PC-9 (cell line): ENCODE results near the gene B3GAT2. TPM values are rescaled to one million over a fixed set of nuclear protein-coding genes. Genes with fewer than 3 reads are reported as not detected.

ENCODE experiments used
- BruUV-seq: library from RNA; stranded (reverse); fragments of 400-500 nt; replicated peaks from 2 replicates; lab custom pipeline; 2021; lab: Mats Ljungman, UMichigan
- CTCF ChIA-PET: fragments of 300-600 bp; sonication (Branson Sonifier 250); formaldehyde crosslinking; loops from one replicate; lab custom pipeline; 2022; ENCODE audit warnings: antibody characterized with exemption; lab: Charles Lee
- POLR2A ChIA-PET: fragments of 300-600 bp; sonication (Branson Sonifier 250); formaldehyde crosslinking; loops from one replicate; lab custom pipeline; 2022; ENCODE audit warnings: antibody characterized with exemption; ENCODE audit not compliant: unreplicated experiment; lab: Charles Lee
- DNase-seq, 2 experiments: peaks; one replicate each; pipeline versions ENCODE4 v3.0.0 to v3.0.0-alpha.2; 2015 to 2022; ENCODE audit warnings: mixed read lengths in 1 of 2
- H2AFZ ChIP-seq: fragments of 200-600 bp; sonication (generic); 2 replicates; pipeline ENCODE4 v1.8.1; 2017; ENCODE audit warnings: antibody characterized with exemption
- H3F3A ChIP-seq: fragments of 200-600 bp; sonication (generic); 2 replicates; pipeline ENCODE4 v1.8.1; 2017; ENCODE audit warnings: antibody characterized with exemption, mild to moderate bottlenecking, low read depth; ENCODE audit not compliant: insufficient read depth
- H3K27ac ChIP-seq: fragments of 200-600 bp; sonication (generic); 2 replicates; pipeline ENCODE4 v1.6.1; 2016; ENCODE audit warnings: mixed run types
- H3K27me3 ChIP-seq: fragments of 200-600 bp; sonication (generic); 2 replicates; pipeline ENCODE4 v1.6.1; 2016; ENCODE audit warnings: low read depth, mixed run types; ENCODE audit not compliant: insufficient read depth
- H3K36me3 ChIP-seq: fragments of 200-600 bp; sonication (generic); 2 replicates; pipeline ENCODE4 v1.6.1; 2016; ENCODE audit warnings: low read depth, mixed run types
- H3K4me1 ChIP-seq: fragments of 200-600 bp; sonication (generic); replicated peaks from 2 replicates; pipeline ENCODE4 v1.6.1; 2016; ENCODE audit warnings: mixed run types; ENCODE audit not compliant: insufficient read depth
- H3K4me2 ChIP-seq: fragments of 200-600 bp; sonication (generic); 2 replicates; pipeline ENCODE4 v1.6.1; 2017; ENCODE audit warnings: mixed run types
- H3K4me3 ChIP-seq: fragments of 200-600 bp; sonication (generic); 2 replicates; pipeline ENCODE4 v1.6.1; 2016; ENCODE audit warnings: mixed run types
- H3K79me2 ChIP-seq: fragments of 200-600 bp; sonication (generic); 2 replicates; pipeline ENCODE4 v1.6.1; 2017; ENCODE audit warnings: low read depth, mixed run types
- H3K9me2 ChIP-seq: fragments of 200-600 bp; sonication (generic); 2 replicates; pipeline ENCODE4 v1.8.1; 2017; ENCODE audit warnings: mild to moderate bottlenecking; ENCODE audit not compliant: insufficient read depth
- H3K9me3 ChIP-seq: fragments of 200-600 bp; sonication (generic); 2 replicates; pipeline ENCODE4 v1.8.1; 2016; ENCODE audit warnings: low read depth; ENCODE audit not compliant: insufficient read depth
- H4K20me1 ChIP-seq: fragments of 200-600 bp; sonication (generic); 2 replicates; pipeline ENCODE4 v1.8.1; 2017; ENCODE audit not compliant: insufficient read depth
- EZH2 ChIP-seq: fragments of 200-600 bp; sonication (generic); IDR thresholded peaks from 2 replicates; pipeline ENCODE4 v1.8.0; 2017; ENCODE audit warnings: antibody characterized with exemption, low read depth
- intact Hi-C: fragments of 100-400 bp; cut with micrococcal nuclease; formaldehyde crosslinking; loops from one replicate; pipeline ENCODE4 v1.10.0; 2022; ENCODE audit not compliant: unreplicated experiment
- total RNA-seq: library from RNA; stranded (reverse); gene quantifications from 2 replicates; pipeline ENCODE4 v1.2.3, GENCODE V29; 2021
- TF ChIP-seq, protein P1 (sequence below): fragments of 200-600 bp; sonication (generic); conservative IDR thresholded peaks from 2 replicates; pipeline ENCODE4 v1.6.1; 2017; ENCODE audit warnings: mixed run types, antibody characterized with exemption, mild to moderate bottlenecking, moderate library complexity

B3GAT2 gene
- total RNA-seq, 1 experiment from 2014 or later, result not detected

DNA sequence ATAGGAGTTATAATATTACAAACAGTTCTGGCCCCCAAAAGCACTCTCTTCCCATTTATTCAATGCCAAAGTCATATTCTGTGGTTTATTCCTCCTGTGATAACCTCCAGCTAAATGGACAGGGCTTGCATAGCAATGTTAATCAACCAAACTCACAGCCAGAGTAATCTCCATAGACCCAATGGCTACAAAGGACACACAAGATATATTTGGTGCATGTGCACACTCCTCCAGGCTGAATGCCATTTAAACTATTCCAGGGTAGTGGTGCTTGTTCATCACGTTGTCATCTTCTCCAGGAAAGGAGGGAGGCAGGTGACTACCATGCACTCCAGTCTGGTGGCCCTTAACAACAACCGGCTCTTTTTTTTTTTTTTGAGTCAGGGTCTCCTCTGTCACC, 56.8 kb downstream of the B3GAT2 start:
- POLR2A ChIA-PET, result no interaction called here
- Histone ChIP-seq H2AFZ (no peak overlapping the region), H3K4me1 (no peaks in the 10 kb centered on the region), H3K79me2 (no peaks in the 10 kb centered on the region), H3F3A (no peaks in the 10 kb centered on the region), H3K4me2 (no peak overlapping the region), H4K20me1 (no peaks in the 10 kb centered on the region; the same call in 1 of the 2 replicates), H3K4me3 (no peak overlapping the region), H3K9me3 (no peaks in the 10 kb centered on the region), H3K27ac (no peak overlapping the region), H3K36me3 (no peaks in the 10 kb centered on the region), H3K27me3 (0 out of 2 replicates have a peak, but pooled peaks cover 8% of the 10 kb centered on the region), H3K9me2 (no peaks in the 10 kb centered on the region)
- no TSS peak for BruUV-seq
- DNase-seq, result no peak
- CTCF ChIA-PET, result no interaction called here
- TF ChIP-seq, protein P1, sequence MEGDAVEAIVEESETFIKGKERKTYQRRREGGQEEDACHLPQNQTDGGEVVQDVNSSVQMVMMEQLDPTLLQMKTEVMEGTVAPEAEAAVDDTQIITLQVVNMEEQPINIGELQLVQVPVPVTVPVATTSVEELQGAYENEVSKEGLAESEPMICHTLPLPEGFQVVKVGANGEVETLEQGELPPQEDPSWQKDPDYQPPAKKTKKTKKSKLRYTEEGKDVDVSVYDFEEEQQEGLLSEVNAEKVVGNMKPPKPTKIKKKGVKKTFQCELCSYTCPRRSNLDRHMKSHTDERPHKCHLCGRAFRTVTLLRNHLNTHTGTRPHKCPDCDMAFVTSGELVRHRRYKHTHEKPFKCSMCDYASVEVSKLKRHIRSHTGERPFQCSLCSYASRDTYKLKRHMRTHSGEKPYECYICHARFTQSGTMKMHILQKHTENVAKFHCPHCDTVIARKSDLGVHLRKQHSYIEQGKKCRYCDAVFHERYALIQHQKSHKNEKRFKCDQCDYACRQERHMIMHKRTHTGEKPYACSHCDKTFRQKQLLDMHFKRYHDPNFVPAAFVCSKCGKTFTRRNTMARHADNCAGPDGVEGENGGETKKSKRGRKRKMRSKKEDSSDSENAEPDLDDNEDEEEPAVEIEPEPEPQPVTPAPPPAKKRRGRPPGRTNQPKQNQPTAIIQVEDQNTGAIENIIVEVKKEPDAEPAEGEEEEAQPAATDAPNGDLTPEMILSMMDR, result no peak
- no peak for TF ChIP-seq EZH2
- intact Hi-C loops, result no loop called here

DNA sequence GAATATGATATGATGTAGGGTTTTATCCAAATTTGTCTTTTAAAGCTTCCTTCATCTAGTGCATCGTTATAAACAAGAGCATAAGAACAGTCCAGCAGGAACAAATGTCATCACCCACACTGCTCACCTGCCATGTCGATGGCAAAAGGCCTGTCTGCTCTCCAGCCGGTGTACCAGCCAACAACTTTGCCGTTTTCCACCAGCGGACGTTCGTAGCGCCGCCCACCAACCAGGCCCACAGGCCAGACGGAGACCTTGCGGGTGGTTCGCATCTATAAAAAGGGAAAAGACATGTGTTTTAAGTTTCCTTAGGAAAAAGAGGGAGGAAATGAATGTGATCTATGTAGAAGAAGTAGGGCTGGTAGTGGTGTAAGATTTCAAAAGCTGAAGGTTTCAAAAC, 62.9 kb downstream of the B3GAT2 start:
- H3K79me2 ChIP-seq, result no peaks in the 10 kb centered on the region
- H2AFZ ChIP-seq, result no peak overlapping the region
- intact Hi-C loops, result no loop called here
- H3K27me3 ChIP-seq, result peaks cover 18% of the 10 kb centered on the region; the same call in 1 of the 2 replicates
- H3K4me1 ChIP-seq, result no peaks in the 10 kb centered on the region
- CTCF ChIA-PET, result no interaction called here
- no peaks in the 10 kb centered on the region for H3K9me2 ChIP-seq
- H3K27ac ChIP-seq, result no peak overlapping the region
- no peak overlapping the region for H3K4me2 ChIP-seq
- no TSS peak for BruUV-seq
- H3K9me3 ChIP-seq, result no peaks in the 10 kb centered on the region
- TF ChIP-seq, protein P1, result no peak
- TF ChIP-seq EZH2, result no peak
- no peaks in the 10 kb centered on the region for H3F3A ChIP-seq
- H3K4me3 ChIP-seq, result no peak overlapping the region
- H4K20me1 ChIP-seq, result no peaks in the 10 kb centered on the region; the same call in 1 of the 2 replicates
- DNase-seq, result no peak
- no peaks in the 10 kb centered on the region for H3K36me3 ChIP-seq
- POLR2A ChIA-PET, result no interaction called here

DNA sequence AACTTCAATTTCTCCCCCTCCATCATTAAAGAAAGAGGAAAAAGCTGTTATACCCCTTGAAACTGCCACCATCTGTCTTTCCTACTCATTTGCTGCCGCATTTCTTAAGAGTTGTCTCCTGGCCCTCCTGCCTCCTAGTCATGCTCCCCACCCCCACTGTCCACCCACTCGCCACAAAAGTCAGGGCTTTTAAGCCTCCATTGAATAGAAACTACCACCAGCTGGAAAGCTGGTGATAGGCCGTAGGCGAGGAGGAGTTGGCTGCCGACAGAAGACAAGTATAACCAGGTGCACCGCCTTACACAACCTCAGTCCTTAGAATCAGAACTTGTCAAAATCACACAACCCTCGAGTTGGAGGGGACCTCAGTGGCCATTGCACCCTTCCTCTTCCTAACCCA, 67.6 kb downstream of the B3GAT2 start:
- ChIA-PET CTCF (no interaction called here), POLR2A (no interaction called here)
- no peaks in the 10 kb centered on the region for H3K79me2 ChIP-seq
- H3K36me3 ChIP-seq, result no peaks in the 10 kb centered on the region
- H3K4me1 ChIP-seq, result no peaks in the 10 kb centered on the region
- H2AFZ ChIP-seq, result no peak overlapping the region
- H3K27ac ChIP-seq, result no peak overlapping the region
- no peaks in the 10 kb centered on the region for H3K9me2 ChIP-seq
- TF ChIP-seq, protein P1, result no peak
- TF ChIP-seq EZH2, result no peak
- intact Hi-C loops, result loop anchor here (10.0 kb wide), 1 partner anchor 126 kb away; no protein-coding TSS in a partner anchor
- no peak overlapping the region for H3K4me2 ChIP-seq
- BruUV-seq, result no TSS peak
- no peak for DNase-seq
- peaks cover 10% of the 10 kb centered on the region; the same call in 1 of the 2 replicates for H3K27me3 ChIP-seq
- H3F3A ChIP-seq, result no peaks in the 10 kb centered on the region
- no peaks in the 10 kb centered on the region for H4K20me1 ChIP-seq
- no peaks in the 10 kb centered on the region for H3K9me3 ChIP-seq
- no peak overlapping the region for H3K4me3 ChIP-seq
